ENCODE results near the gene DNAAF1. TPM values are rescaled to one million over a fixed set of nuclear protein-coding genes. Genes with fewer than 3 reads are reported as not detected.

DNAAF1 gene
- total RNA-seq, 1 experiment from 2014 or later, result not detected

GRCh38 chr16:84159007-84159406 is 13.9 kb downstream of the DNAAF1 start:
- H3K27me3 ChIP-seq (replicated peaks; ENCODE audit: insufficient read depth, low read depth, low read length, poor library complexity), result peaks cover 23% of the 10 kb centered on the region
- H3K4me1 ChIP-seq (ENCODE audit: insufficient read depth, low read length, poor library complexity, severe bottlenecking), result no peaks in the 10 kb centered on the region
- POLR2A ChIA-PET (ENCODE audit: low non-redundant PET), result no interaction called here
- intact Hi-C loops (cut with micrococcal nuclease; ENCODE audit: unreplicated experiment), result no loop called here
- H3K9me3 ChIP-seq (ENCODE audit: low read depth, low read length, poor library complexity, severe bottlenecking), result no peaks in the 10 kb centered on the region
- no peaks in the 10 kb centered on the region for H3K36me3 ChIP-seq (ENCODE audit: insufficient read depth, low read length, poor library complexity, severe bottlenecking)
- no peak for DNase-seq (ENCODE audit: low spot score)
- no peak overlapping the region for H3K27ac ChIP-seq (ENCODE audit: low read depth, low read length, poor library complexity, severe bottlenecking)
- CTCF ChIA-PET, result no interaction called here
- H3K4me3 ChIP-seq (ENCODE audit: low read depth, low read length, poor library complexity, severe bottlenecking), result no peak overlapping the region
- no TSS peak for BruUV-seq (replicated peaks)
- TF ChIP-seq EZH2 (IDR thresholded peaks at IDR 0.05; ENCODE audit: borderline replicate concordance, low read depth, low read length, poor library complexity, severe bottlenecking) (no peak), CTCF (conservative IDR thresholded peaks at IDR 0.05; ENCODE audit: low read depth, low read length) (no peak)

- no peak for DNase-seq (ENCODE audit: low spot score)
- no peak for TF ChIP-seq EZH2 (IDR thresholded peaks at IDR 0.05; ENCODE audit: borderline replicate concordance, low read depth, low read length, poor library complexity, severe bottlenecking)
- TF ChIP-seq CTCF (conservative IDR thresholded peaks at IDR 0.05; ENCODE audit: low read depth, low read length), result no peak
- intact Hi-C loops (cut with micrococcal nuclease; ENCODE audit: unreplicated experiment), result no loop called here
- Histone ChIP-seq H3K9me3 (ENCODE audit: low read depth, low read length, poor library complexity, severe bottlenecking) (no peaks in the 10 kb centered on the region), H3K36me3 (ENCODE audit: insufficient read depth, low read length, poor library complexity, severe bottlenecking) (no peaks in the 10 kb centered on the region), H3K27me3 (replicated peaks; ENCODE audit: insufficient read depth, low read depth, low read length, poor library complexity) (peaks cover 28% of the 10 kb centered on the region), H3K4me1 (ENCODE audit: insufficient read depth, low read length, poor library complexity, severe bottlenecking) (no peaks in the 10 kb centered on the region), H3K27ac (ENCODE audit: low read depth, low read length, poor library complexity, severe bottlenecking) (no peak overlapping the region), H3K4me3 (ENCODE audit: low read depth, low read length, poor library complexity, severe bottlenecking) (no peak overlapping the region)
- CTCF ChIA-PET, result no interaction called here
- POLR2A ChIA-PET (ENCODE audit: low non-redundant PET), result no interaction called here
- no TSS peak for BruUV-seq (replicated peaks)
Measured at GRCh38 chr16:84159800-84160199, 14.7 kb downstream of the DNAAF1 start.

GRCh38 chr16:84161037-84161436 is 15.9 kb downstream of the DNAAF1 start:
- CTCF ChIA-PET, result no interaction called here
- TF ChIP-seq EZH2 (IDR thresholded peaks at IDR 0.05; ENCODE audit: borderline replicate concordance, low read depth, low read length, poor library complexity, severe bottlenecking), result no peak
- no peak for TF ChIP-seq CTCF (conservative IDR thresholded peaks at IDR 0.05; ENCODE audit: low read depth, low read length)
- no TSS peak for BruUV-seq (replicated peaks)
- intact Hi-C loops (cut with micrococcal nuclease; ENCODE audit: unreplicated experiment), result no loop called here
- H3K36me3 ChIP-seq (ENCODE audit: insufficient read depth, low read length, poor library complexity, severe bottlenecking), result no peaks in the 10 kb centered on the region
- no peak overlapping the region for H3K4me3 ChIP-seq (ENCODE audit: low read depth, low read length, poor library complexity, severe bottlenecking)
- no peak overlapping the region for H3K27ac ChIP-seq (ENCODE audit: low read depth, low read length, poor library complexity, severe bottlenecking)
- H3K4me1 ChIP-seq (ENCODE audit: insufficient read depth, low read length, poor library complexity, severe bottlenecking), result no peaks in the 10 kb centered on the region
- H3K9me3 ChIP-seq (ENCODE audit: low read depth, low read length, poor library complexity, severe bottlenecking), result no peaks in the 10 kb centered on the region
- H3K27me3 ChIP-seq (replicated peaks; ENCODE audit: insufficient read depth, low read depth, low read length, poor library complexity), result peaks cover 28% of the 10 kb centered on the region
- DNase-seq (ENCODE audit: low spot score), result no peak
- POLR2A ChIA-PET (ENCODE audit: low non-redundant PET), result no interaction called here
